Fibroblast of peridontal ligament (primary cell): Measurements from ENCODE around the gene GFOD2.
"Not testable (repeated sequence)": the region's sequence is repeated elsewhere in the genome, so short reads cannot be mapped to it uniquely, and the experiment has no call there.

Source experiments
- DNase-seq: peaks from one replicate; pipeline ENCODE4 v3.0.0-alpha.2; 2010; ENCODE audit errors: extremely low read depth

Gene GFOD2

GRCh38 chr16:67719048-67719777 is at the start of gene GFOD2:
TSS of gene GFOD2 (minus strand) at chr16:67719316. CDS start at chr16:67685715, 33,601 bp downstream.
- peak; percentile 91 for DNase-seq

- DNase-seq: peak; percentile 70
These were observed 48.8 kb upstream of the GFOD2 start for GRCh38 chr16:67767953-67768352.

- peak; percentile 32 for DNase-seq
These were observed 47.2 kb upstream of the GFOD2 start for GRCh38 chr16:67766291-67766690.

GRCh38 chr16:67764158-67764667 is 45.1 kb upstream of the GFOD2 start:
- DNase-seq: no peak

- DNase-seq: no peak
These were observed 44.0 kb upstream of the GFOD2 start for GRCh38 chr16:67763066-67763465.

GRCh38 chr16:67762385-67762784 is 43.3 kb upstream of the GFOD2 start:
- no peak for DNase-seq

GRCh38 chr16:67761924-67762323 is 42.8 kb upstream of the GFOD2 start:
- no peak for DNase-seq

GRCh38 chr16:67760956-67761230 is 41.8 kb upstream of the GFOD2 start:
- DNase-seq: no peak

- DNase-seq: no peak
These were observed 41.3 kb upstream of the GFOD2 start for GRCh38 chr16:67760206-67760955.

GRCh38 chr16:67758966-67759365 is 39.9 kb upstream of the GFOD2 start:
- no peak for DNase-seq

- DNase-seq: no peak
These were observed 38.9 kb upstream of the GFOD2 start for GRCh38 chr16:67758006-67758405.

- DNase-seq: no peak
These were observed 33.5 kb upstream of the GFOD2 start for GRCh38 chr16:67752641-67753040.

GRCh38 chr16:67751331-67751730 is 32.2 kb upstream of the GFOD2 start:
- DNase-seq: not testable (repeated sequence)

GRCh38 chr16:67750466-67750865 is 31.4 kb upstream of the GFOD2 start:
- no peak for DNase-seq

- no peak for DNase-seq
These were observed 30.4 kb upstream of the GFOD2 start for GRCh38 chr16:67749436-67750078.

GRCh38 chr16:67748834-67749233 is 29.7 kb upstream of the GFOD2 start:
- DNase-seq: no peak

GRCh38 chr16:67746846-67747245 is 27.7 kb upstream of the GFOD2 start:
- no peak for DNase-seq

GRCh38 chr16:67741118-67741517 is 22.0 kb upstream of the GFOD2 start:
- no peak for DNase-seq

- no peak for DNase-seq
These were observed 21.3 kb upstream of the GFOD2 start for GRCh38 chr16:67740391-67740790.

- no peak for DNase-seq
These were observed 17.7 kb upstream of the GFOD2 start for GRCh38 chr16:67736858-67737257.

- no peak for DNase-seq
These were observed 15.7 kb upstream of the GFOD2 start for GRCh38 chr16:67734731-67735201.

GRCh38 chr16:67733734-67734470 is 14.8 kb upstream of the GFOD2 start:
- no peak for DNase-seq
